HG03025 (cell line): ENCODE results near the gene ATG14.
A peak's percentile ranks its signal among the peaks of the same experiment; 100 is the strongest.

Experiments used
- ATAC-seq: cut with Tn5 transposase; IDR thresholded peaks from one replicate; pipeline ENCODE4 v1.9.1; 2021; ENCODE audit warnings: mild to moderate bottlenecking, moderate library complexity; ENCODE audit not compliant: unreplicated experiment, low FRiP score

ATG14 gene

DNA sequence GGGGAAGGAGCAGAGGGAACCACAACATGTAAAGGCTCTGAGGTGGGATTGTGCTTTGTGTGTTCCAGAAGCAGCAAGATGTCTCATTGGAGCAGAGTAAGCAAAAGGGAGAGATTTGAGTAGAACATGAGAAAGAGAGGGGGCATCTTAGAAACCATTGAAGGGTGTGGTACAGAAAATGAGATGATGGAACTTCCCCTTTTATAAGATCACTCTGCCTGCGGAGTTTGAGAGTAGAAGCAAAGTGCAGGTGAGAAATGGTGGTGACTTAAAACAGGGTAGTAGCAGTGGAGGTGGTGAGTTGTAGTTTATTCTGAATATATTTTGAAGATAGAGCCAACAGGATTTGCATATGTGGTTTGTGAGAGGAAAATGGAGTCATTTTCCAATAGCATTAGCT lies 84.5 kb downstream of the ATG14 start:
- peak; percentile 83 for ATAC-seq

DNA sequence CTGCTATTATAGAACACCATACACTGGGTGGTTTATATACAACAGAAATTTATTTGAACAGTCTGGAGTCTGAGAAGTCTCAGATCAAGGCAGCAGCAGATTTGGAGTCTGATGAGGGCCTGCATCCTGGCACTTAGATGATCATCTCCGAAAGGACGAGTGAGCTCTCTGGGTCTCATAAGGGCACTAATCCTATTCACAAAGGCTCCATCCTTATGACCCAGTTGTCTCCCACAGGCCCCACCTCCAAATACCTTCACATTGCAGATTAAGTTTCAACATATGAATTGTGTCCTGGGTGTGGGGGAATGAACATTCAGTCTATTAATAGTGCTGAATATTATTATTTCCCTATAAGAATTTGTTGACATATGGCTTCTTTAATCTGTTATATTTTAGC lies 86.8 kb downstream of the ATG14 start:
- no peak for ATAC-seq

DNA sequence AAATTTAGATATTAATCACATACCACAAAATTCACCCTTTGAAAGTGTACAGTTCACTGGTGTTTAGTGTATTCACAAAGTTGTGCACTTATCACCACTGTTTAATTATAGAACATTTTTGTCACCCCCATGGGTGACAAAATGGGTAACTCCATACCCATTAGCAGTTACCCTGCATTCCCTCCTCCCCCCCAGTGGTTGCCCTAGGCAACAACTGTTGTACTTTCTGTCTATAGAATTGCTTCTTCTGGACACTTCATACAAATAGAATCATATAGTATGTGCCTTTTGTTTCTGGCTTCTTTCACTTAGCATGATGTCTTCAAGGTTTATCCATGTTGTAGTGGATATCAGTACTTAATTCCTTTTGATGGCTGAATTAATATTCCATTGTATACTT lies 87.7 kb downstream of the ATG14 start:
- no peak for ATAC-seq

DNA sequence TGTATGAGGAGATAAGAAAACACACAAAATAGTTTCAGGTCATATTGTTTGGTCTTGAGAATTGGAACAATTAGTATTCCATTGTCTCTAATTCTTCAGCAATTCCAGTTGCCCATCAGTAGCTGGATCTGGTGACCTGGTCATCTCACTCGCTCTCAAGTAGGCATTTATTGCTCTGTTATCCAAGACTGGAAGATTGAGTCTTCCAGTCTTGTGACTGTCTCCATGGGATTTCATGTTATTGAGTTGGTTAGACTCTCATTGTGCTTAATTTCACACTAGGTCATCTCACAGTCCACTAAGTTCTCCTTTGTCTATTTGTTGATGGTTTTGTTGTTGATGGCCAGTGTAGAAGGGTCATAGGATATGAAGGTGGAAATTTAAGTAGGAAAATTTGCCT lies 92.9 kb downstream of the ATG14 start:
- ATAC-seq, result no peak

DNA sequence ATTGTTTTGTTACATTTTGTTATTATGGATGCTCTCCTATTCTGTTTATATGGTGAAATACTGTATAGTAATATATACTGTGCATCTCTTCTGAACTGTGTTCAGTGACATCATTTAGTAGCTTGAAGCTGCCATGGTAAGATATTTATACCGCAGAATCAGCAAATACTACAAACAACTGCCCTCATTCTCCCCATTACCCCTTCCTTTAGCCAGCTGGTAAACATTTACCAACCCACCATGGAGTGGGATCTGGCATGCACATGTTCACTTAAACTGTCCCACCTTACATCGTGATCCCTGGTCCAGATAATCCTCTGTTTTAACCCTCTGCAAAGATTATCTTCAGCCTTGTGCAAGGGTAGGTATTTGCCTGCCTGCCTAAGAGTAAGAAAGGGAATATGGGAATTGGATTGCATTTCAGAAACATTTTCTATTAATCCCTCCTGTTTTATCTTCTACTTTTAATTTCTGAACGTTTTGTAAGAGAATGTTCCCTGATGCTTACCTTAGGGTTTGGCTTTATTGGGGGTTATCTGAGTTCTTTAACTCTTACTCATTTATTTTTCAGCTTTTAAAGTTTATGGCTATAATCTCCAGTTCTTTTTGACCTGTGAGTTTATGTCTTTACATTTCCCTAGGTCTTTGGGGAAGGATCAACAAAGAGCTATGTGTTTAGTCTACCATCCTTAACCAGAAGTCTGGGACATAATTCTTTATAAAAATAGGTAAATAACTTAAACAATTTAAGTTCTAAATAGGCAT lies 93.9 kb downstream of the ATG14 start:
- ATAC-seq, result no peak

DNA sequence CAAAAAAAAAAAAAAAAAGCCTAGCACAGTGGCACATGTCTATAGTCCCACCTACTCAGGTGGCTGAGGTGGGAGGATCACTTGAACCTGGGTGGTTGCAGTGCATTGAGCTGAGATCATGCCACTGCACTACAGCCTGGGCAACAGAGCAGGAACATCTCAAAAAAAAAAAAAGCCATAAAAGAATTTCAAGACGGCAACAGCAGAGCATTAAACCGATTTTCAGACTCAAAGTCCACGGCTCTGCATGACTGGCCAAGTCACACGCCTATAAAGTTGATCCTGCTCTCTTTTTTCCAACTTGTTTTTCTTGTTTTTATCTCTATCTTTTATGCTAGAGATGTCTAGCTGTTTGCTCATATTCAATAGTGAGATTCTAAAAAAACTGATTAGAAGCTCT lies 95.1 kb downstream of the ATG14 start:
- no peak for ATAC-seq
